IPS-18a (cell line): Measurements from ENCODE around the gene NDOR1.

Experiments used
- H3K27ac ChIP-seq: one replicate; pipeline ENCODE4 v1.5.1; 2013; ENCODE audit warnings: low read length
- H3K27me3 ChIP-seq: one replicate; pipeline ENCODE4 v1.6.1; 2013; ENCODE audit warnings: mild to moderate bottlenecking, low read length; ENCODE audit not compliant: control insufficient read depth, insufficient read depth
- H3K36me3 ChIP-seq: one replicate; pipeline ENCODE4 v1.6.1; 2013; ENCODE audit warnings: low read depth, low read length; ENCODE audit not compliant: control insufficient read depth
- H3K4me1 ChIP-seq: one replicate; pipeline ENCODE4 v1.6.1; 2013; ENCODE audit warnings: low read depth, low read length; ENCODE audit not compliant: control insufficient read depth
- H3K4me3 ChIP-seq: one replicate; pipeline ENCODE4 v1.5.1; 2013; ENCODE audit warnings: low read length
- H3K9ac ChIP-seq: one replicate; pipeline ENCODE4 v1.6.1; 2013; ENCODE audit warnings: mild to moderate bottlenecking, low read length, moderate library complexity
- H3K9me3 ChIP-seq: one replicate; pipeline ENCODE4 v1.6.1; 2013; ENCODE audit warnings: low read depth, low read length; ENCODE audit not compliant: control insufficient read depth

The NDOR1 gene

GRCh38 chr9:137220317-137221094 lies 15.0 kb downstream of the NDOR1 start:
- H3K9ac ChIP-seq = no peak overlapping the region
- peaks cover 8% of the 10 kb centered on the region for H3K27me3 ChIP-seq
- H3K36me3 ChIP-seq = no peaks in the 10 kb centered on the region
- no peak overlapping the region for H3K27ac ChIP-seq
- no peaks in the 10 kb centered on the region for H3K4me1 ChIP-seq
- H3K4me3 ChIP-seq = no peak overlapping the region
- no peaks in the 10 kb centered on the region for H3K9me3 ChIP-seq

GRCh38 chr9:137221095-137221505 lies 15.6 kb downstream of the NDOR1 start:
- no peak overlapping the region for H3K27ac ChIP-seq
- H3K4me1 ChIP-seq = no peaks in the 10 kb centered on the region
- H3K27me3 ChIP-seq = peaks cover 8% of the 10 kb centered on the region
- H3K4me3 ChIP-seq = no peak overlapping the region
- H3K36me3 ChIP-seq = no peaks in the 10 kb centered on the region
- H3K9me3 ChIP-seq = no peaks in the 10 kb centered on the region
- no peak overlapping the region for H3K9ac ChIP-seq

- no peak overlapping the region for H3K27ac ChIP-seq
- no peaks in the 10 kb centered on the region for H3K4me1 ChIP-seq
- H3K36me3 ChIP-seq = no peaks in the 10 kb centered on the region
- peak overlapping the region; percentile 42 for H3K4me3 ChIP-seq
- no peak overlapping the region for H3K9ac ChIP-seq
- H3K27me3 ChIP-seq = peaks cover 8% of the 10 kb centered on the region
- H3K9me3 ChIP-seq = no peaks in the 10 kb centered on the region
Measured at GRCh38 chr9:137221506-137222111, 16.1 kb downstream of the NDOR1 start.

GRCh38 chr9:137222190-137223077 lies 16.9 kb downstream of the NDOR1 start, which contains the start of gene RNF208:
Gene RNF208 (minus strand): TSS chr9:137222240. CDS start chr9:137221212, 1,028 bp downstream.
- Histone ChIP-seq H3K9me3 (no peaks in the 10 kb centered on the region), H3K36me3 (no peaks in the 10 kb centered on the region), H3K4me1 (no peaks in the 10 kb centered on the region), H3K27ac (no peak within 1 kb of the TSS), H3K9ac (no peak within 1 kb of the TSS), H3K4me3 (peak within 1 kb of the TSS; percentile 75), H3K27me3 (peaks cover 8% of the 10 kb centered on the region)

GRCh38 chr9:137223078-137223970 lies 17.8 kb downstream of the NDOR1 start:
- peaks cover 8% of the 10 kb centered on the region for H3K27me3 ChIP-seq
- H3K4me1 ChIP-seq = no peaks in the 10 kb centered on the region
- H3K9ac ChIP-seq = peak overlapping the region; percentile 61
- H3K27ac ChIP-seq = no peak overlapping the region
- no peaks in the 10 kb centered on the region for H3K36me3 ChIP-seq
- peak overlapping the region; percentile 75 for H3K4me3 ChIP-seq
- no peaks in the 10 kb centered on the region for H3K9me3 ChIP-seq

- peaks cover 8% of the 10 kb centered on the region for H3K27me3 ChIP-seq
- H3K27ac ChIP-seq = no peak within 1 kb of the TSS
- H3K36me3 ChIP-seq = no peaks in the 10 kb centered on the region
- H3K4me3 ChIP-seq = peak within 1 kb of the TSS; percentile 75
- H3K9ac ChIP-seq = peak within 1 kb of the TSS; percentile 61
- H3K4me1 ChIP-seq = no peaks in the 10 kb centered on the region
- no peaks in the 10 kb centered on the region for H3K9me3 ChIP-seq
Measured at GRCh38 chr9:137224830-137225694, 19.6 kb downstream of the NDOR1 start, which contains the start of gene CYSRT1. Gene CYSRT1 (plus strand): TSS chr9:137225174. CDS start chr9:137225622, 448 bp downstream.

GRCh38 chr9:137225699-137226331 lies 20.3 kb downstream of the NDOR1 start:
- H3K36me3 ChIP-seq = no peaks in the 10 kb centered on the region
- no peaks in the 10 kb centered on the region for H3K4me1 ChIP-seq
- H3K9ac ChIP-seq = no peak overlapping the region
- H3K4me3 ChIP-seq = no peak overlapping the region
- no peak overlapping the region for H3K27ac ChIP-seq
- peaks cover 8% of the 10 kb centered on the region for H3K27me3 ChIP-seq
- no peaks in the 10 kb centered on the region for H3K9me3 ChIP-seq

GRCh38 chr9:137226338-137227053 lies 21.0 kb downstream of the NDOR1 start:
- Histone ChIP-seq H3K27me3 (peaks cover 8% of the 10 kb centered on the region), H3K4me1 (no peaks in the 10 kb centered on the region), H3K9ac (no peak overlapping the region), H3K9me3 (no peaks in the 10 kb centered on the region), H3K36me3 (no peaks in the 10 kb centered on the region), H3K4me3 (no peak overlapping the region), H3K27ac (no peak overlapping the region)

- peaks cover 8% of the 10 kb centered on the region for H3K27me3 ChIP-seq
- no peak within 1 kb of the TSS for H3K27ac ChIP-seq
- no peak within 1 kb of the TSS for H3K9ac ChIP-seq
- no peak within 1 kb of the TSS for H3K4me3 ChIP-seq
- H3K36me3 ChIP-seq = no peaks in the 10 kb centered on the region
- H3K4me1 ChIP-seq = no peaks in the 10 kb centered on the region
- H3K9me3 ChIP-seq = no peaks in the 10 kb centered on the region
Measured at GRCh38 chr9:137227054-137227852, 21.8 kb downstream of the NDOR1 start, which contains the start of gene RNF224. Gene RNF224 (plus strand): TSS chr9:137227502. CDS start chr9:137228336, 834 bp downstream.
